ENCODE measurements around the gene GHRH.

GHRH gene

DNA sequence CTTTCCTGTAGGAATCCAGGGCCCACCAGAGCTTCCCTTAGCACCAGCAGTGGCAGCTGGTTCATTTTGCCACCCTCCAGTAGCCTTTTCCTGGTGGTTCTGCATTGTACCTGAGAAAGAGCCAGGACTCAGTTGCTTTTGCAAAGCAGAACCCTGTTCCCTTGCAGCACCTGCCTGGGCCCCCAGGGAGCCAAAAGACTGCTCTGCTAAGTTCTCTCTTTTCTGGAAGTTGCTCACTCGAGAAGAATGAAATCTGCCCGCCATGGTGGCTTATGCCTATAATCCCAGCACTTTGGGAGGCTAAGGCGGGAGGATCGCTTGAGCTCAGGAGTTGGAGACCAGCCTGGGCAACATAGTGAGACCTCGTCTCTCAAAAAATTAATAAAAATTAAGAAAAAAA, 24.0 kb downstream of the GHRH start:
- DNase-seq (ENCODE audit: low read depth) = no peak

GRCh38 chr20:37236462-37236861, 25.2 kb downstream of the GHRH start:
- no peak for DNase-seq (ENCODE audit: low read depth)

DNA sequence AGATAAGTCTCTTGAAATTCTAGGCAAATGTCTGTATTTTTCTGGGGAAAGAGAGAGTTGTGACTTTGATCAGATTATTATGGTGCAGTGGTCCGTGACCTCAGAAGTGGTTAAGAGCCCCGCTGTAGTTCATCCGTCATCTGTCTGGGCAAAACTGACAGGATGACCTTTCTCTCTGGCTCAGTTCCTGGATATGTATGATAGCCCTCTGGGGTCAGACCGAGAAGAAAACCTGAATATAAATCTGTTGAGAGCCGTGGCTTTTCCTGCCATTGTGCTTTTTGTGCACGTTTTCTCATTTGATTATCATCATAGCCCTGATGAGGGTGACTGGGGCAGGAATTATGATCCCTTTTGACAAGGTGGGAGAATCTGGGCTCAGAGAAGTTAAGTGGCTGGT, 26.5 kb downstream of the GHRH start:
- no peak for DNase-seq (ENCODE audit: low read depth)

DNA sequence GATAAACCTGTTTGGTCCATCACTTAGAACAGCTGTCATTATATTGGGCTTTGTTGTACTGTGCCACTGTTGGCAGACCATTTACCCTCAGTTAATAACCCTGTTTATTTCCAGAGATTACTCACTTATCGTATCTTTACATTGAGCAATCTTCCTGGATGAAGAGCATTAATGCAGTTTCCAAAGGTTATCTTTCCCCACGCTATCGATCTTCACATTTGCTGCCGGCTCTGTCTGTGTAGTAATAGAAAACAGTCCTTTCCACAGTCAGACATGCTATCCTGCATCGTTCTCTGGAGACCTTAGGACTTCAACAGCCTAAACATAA, 27.4 kb downstream of the GHRH start:
- no peak for DNase-seq (ENCODE audit: low read depth)

- DNase-seq (ENCODE audit: low read depth) = no peak
These were observed 27.9 kb downstream of the GHRH start for GRCh38 chr20:37233548-37234253.

- DNase-seq (ENCODE audit: low read depth) = no peak
These were observed 29.5 kb downstream of the GHRH start for GRCh38 chr20:37231947-37232630.

DNA sequence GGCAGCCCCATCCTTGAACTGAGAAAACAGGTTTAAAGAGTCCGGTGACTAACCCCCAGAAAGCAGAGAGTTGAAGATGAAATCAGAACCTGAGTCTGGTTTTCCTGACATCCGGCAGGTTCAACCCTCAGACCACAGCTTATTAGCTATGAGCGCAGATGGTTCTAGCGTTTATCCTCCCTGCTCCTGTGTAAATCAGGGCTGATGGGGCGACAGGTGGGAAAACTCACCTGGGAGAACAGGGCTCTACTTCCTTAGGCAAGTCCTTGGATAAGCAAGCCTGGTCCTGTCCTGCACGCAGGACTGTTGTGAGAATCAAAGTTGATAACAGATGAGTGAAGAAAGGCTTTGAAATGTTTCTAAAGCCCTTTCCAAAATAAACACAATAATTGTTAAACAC, 31.4 kb downstream of the GHRH start:
- no peak for DNase-seq (ENCODE audit: low read depth)

DNA sequence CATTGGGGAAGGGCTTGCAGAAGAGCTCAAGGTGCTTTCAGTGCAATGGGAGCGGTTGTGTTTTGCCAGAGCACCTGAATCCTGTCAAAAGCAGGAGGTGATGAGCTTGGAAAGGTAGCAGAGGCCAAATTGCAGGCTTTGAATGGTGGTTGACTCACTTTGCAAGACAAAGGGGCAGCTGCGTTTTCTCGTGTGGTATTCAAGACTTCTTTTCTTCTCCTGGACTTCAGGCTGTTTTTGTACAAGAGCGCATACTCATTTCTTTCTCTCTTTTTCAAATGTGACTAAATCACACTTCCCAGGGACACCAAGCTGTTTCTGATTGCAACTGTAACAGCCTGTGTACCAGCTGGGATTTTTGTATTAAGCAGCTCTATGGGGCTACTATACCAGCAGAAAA, 32.3 kb downstream of the GHRH start:
- DNase-seq (ENCODE audit: low read depth) = no peak

DNA sequence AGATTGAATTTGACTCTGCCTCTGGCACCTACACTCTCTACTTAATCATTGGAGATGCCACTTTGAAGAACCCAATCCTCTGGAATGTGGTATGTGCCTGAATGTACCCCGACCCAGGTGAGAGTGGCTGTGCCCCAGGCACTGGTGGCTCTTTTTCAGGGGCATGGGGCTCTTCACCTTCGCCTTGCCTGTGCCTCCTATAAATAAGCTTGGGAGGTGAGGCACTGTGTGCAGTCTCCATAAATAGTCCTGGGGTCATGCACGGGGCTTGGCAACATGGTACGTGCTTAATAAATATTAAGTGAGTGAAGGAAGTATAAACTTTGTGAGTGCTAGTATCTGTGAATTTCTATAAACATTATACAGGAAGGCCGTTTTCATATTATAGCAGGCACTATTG, 33.0 kb downstream of the GHRH start:
- DNase-seq (ENCODE audit: low read depth) = no peak

DNA sequence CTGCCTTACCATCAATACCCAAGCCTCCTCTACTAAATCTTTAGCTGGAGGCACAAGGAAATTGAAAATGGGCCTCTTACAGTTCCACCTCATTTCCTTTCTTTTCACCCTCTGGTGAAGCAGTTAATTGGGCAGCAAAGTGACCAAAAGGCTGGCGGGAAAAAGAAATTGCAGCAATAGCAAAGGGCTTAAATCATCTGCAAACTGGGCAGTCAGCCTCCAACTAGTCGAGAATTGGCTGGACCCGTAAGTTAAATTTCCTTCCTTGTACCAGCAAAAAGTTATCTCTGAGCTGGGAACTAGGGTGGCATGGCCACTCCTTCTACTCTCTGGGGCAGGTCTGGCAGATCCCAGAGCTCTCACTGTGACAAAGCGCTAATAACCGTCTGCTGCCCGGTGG, 33.5 kb downstream of the GHRH start:
- no peak for DNase-seq (ENCODE audit: low read depth)

GRCh38 chr20:37226889-37227288, 34.7 kb downstream of the GHRH start:
- DNase-seq (ENCODE audit: low read depth) = no peak

GRCh38 chr20:37225146-37225545, 36.5 kb downstream of the GHRH start:
- DNase-seq (ENCODE audit: low read depth) = no peak

DNA sequence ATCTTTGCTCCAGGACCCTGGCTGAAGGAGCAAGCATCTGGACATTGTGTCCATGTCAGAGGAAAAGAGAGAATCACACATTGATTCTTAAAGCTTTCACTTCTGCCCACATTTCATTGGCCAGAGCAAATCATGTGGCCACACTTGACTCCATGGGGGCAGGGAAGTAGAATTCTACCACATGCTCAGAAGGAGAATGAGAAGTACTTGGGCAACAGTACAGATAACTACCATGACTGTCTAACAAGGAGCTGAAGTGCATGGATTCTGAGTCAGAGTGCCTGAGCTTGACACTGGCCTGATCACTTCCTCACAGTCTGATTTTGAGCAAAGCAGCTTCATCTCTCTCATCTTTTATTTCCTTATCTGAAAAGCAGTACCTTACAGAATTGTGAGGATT, 38.6 kb downstream of the GHRH start:
- DNase-seq (ENCODE audit: low read depth) = no peak

DNA sequence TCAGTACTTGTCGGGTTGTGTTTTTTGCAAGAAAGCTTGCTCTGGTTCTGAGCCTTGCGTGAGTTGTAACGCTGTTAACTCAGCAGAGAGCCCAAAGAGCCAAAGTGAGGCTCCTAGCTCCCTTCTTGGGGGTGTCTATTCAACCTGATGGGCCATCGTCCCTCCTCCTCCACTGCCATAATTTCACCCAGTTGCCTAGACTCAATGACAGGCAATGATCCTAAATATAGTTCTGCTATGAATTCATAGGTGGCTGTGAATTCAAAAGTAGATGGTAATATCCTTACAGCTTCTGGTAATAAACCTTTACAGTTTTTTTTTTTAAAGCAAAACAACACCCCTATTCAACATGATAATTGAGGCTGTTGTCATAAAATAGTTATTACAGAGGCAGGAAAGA, 39.5 kb downstream of the GHRH start:
- no peak for DNase-seq (ENCODE audit: low read depth)

DNA sequence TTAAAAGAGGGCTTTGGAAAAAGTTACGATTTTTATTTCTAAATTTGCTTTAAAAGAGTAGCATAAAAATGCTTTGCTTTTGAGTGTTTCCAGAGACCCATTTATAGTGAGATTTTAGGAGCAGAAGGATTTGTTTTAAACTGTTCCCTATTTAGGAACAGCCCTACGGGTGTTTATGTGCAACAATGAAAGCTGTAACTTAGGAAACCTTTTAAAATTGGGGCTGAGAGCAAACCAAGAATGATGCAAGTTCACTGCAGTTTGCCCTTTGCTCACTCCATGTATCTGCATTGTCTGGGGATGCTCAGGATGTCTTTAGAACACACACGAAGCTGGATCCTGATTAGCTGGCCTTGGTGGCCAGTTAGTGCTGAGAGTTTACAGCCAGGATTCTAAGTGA, 40.9 kb downstream of the GHRH start:
- no peak for DNase-seq (ENCODE audit: low read depth)

DNA sequence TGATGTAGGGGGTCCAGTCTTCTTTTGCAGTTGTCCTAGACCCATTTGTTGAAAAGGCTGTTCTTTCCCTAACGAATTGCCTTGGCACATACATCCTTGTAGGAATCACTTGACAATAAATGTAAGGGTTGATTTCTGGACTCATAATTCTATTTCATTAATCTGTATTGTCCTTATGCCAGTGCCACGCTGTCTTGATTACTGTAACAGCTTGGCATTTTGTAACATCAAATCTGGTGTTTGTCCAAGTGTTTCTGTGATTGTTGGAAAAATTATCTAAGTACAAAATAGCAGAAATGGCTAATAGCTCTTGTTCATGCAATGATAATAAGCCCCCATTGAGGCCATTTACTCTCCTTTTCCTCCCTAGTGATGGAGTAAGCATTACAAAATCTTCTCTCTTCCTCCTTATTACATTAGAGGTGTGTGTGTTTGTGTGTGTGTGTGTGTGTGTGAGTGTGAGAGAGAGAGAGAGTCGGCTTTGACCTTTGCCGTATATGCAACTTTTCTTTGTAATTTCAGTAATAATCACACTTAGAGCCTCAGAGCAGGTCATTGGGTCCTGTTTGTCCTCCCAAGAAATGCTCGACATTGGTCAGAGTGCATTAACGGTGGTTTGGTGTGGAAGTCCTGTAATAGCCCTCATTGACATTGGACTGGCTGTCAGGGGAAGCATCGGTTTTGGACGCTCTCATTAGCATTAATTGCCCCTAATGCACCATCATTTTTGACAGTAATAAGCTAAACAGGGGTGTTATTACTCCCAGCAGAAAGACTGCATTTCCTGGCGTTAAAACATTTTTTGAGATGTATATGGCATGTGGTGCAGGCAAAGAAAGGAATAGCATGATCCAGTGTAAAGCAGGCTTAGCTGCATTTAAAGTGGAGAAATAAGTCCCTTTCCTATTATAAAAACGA, 41.6 kb downstream of the GHRH start:
- DNase-seq (ENCODE audit: low read depth) = no peak

- DNase-seq (ENCODE audit: low read depth) = no peak
These were observed 42.6 kb downstream of the GHRH start for GRCh38 chr20:37218976-37219375.

DNA sequence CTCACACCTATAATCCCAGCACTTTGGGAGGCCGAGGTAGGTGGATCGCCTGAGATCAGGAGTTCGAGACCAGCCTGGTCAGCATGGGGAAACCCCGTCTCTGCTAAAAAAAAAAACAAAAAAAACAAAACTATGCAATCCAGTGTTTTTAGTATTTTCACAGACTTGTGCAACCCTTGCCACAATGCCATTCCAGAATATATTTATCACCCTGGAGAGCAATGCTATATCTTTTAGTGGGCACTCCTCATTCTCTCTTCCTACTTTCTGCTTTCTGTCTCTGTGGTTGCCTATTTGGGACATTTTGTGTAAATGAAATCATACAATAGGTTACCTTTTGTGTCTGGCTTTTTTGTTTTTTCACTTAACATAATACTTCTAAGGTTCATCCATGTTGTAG, 43.2 kb downstream of the GHRH start:
- no peak for DNase-seq (ENCODE audit: low read depth)

- no peak for DNase-seq (ENCODE audit: low read depth)
These were observed 51.8 kb downstream of the GHRH start for GRCh38 chr20:37209661-37210314.

GRCh38 chr20:37209193-37209592, 52.4 kb downstream of the GHRH start:
- DNase-seq (ENCODE audit: low read depth) = no peak

DNA sequence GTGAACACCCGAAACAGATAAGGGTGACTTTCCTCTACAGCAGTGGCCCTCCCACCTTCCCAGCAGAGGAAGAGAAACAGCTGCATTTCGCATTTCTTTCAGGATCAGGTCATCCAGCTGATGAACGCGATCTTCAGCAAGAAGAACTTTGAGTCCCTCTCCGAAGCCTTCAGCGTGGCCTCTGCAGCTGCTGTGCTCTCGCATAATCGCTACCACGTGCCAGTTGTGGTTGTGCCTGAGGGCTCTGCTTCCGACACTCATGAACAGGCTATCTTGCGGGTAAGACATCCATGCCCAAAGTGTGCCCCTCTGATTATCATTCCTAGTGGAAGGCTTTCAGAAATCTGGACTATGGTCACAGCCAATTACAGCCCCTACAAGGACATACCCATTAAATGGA, 54.4 kb downstream of the GHRH start:
- DNase-seq (ENCODE audit: low read depth) = no peak

- DNase-seq (ENCODE audit: low read depth) = no peak
These were observed 55.8 kb downstream of the GHRH start for GRCh38 chr20:37205794-37206193.

DNA sequence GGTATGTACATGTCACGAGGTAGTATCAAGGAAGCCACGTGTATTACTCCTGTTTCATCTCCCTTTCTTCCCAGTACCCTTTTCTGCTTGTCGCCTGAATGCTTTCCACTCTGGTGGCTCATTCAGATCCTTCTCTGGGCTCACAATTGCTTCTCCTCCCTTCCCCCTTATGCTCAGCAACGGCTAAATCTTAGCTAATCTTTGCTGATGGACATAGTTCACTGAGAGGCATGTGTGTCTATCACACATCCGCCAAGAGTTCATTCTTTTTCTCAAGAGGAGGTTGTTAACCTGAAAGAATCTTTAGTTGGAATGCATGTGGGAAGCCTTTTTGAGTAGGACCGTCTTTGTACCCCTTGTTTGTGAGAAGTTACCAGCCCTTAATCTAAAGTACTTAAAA, 56.5 kb downstream of the GHRH start:
- DNase-seq (ENCODE audit: low read depth) = no peak

Data from stimulated activated CD8-positive, alpha-beta memory T cell treated with anti-CD3 and anti-CD28 coated beads, Interleukin-15, amount 100 ng/mL, for 24 hours (primary cell).